ENCODE data around the gene EPOP.
"Not testable (repeated sequence)": the region's sequence is repeated elsewhere in the genome, so short reads cannot be mapped to it uniquely, and the experiment has no call there.

Gene EPOP

DNA sequence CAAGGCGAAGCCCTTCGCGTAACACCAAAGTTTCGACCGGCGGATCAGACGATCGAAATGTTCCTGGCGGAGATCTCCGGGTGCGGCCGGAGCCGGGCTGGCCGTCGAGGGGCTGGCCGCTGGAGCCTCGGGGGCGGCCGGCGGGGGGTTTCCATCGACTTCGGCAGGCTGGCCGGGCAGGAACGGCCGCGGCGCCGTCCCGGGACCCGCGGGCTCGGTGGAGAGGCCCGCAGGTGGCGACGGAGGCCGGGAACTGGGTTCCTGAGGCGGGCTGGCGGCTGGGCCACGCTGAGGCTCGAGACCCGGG is 1.1 kb downstream of the EPOP start:
- no peak for DNase-seq

DNA sequence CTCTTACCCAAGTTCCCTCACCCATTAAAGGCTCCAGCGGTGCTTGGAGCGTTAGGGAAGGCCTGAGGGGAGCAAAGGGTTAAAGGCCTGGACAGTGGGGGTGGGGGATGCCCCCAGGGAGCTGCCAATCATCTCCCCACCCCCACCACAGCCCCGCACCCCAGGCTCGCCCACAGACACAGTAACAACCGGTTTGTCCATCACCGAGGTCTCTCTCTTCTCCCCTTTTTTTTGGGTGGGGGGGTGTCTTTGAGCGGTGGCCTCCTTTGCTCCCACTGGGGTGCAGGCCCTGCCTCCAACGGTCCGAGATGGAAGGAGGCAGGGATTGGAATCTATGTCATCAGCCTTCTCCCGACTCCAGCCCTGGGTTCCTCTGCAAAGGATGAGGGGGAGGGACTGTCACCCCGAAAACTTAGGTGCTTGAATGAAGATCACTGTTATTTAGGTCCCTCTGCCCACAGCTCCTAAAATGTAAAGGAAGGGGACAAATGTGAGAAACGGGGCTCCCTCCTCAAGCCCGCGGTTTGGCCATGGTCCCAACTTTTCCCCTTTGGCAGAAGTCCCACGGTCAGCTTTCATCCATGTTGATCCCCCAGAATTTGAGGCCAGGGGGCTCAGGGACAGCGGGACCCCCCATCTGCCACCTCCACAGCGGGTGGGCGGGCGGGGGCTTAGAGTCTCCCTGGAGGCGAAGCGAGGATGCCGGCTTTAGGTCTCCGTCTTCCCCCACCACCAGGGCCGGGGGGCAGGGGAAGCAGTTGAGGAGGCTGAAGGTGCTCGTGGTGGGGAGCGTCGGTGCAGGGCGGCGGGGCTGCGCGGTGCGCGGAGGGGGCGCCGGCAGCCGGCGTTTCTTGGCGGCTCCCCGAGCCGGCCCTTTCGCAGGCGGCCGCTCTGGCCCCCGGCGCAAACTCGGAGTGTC is 1.7 kb downstream of the EPOP start:
- no peak for DNase-seq

DNA sequence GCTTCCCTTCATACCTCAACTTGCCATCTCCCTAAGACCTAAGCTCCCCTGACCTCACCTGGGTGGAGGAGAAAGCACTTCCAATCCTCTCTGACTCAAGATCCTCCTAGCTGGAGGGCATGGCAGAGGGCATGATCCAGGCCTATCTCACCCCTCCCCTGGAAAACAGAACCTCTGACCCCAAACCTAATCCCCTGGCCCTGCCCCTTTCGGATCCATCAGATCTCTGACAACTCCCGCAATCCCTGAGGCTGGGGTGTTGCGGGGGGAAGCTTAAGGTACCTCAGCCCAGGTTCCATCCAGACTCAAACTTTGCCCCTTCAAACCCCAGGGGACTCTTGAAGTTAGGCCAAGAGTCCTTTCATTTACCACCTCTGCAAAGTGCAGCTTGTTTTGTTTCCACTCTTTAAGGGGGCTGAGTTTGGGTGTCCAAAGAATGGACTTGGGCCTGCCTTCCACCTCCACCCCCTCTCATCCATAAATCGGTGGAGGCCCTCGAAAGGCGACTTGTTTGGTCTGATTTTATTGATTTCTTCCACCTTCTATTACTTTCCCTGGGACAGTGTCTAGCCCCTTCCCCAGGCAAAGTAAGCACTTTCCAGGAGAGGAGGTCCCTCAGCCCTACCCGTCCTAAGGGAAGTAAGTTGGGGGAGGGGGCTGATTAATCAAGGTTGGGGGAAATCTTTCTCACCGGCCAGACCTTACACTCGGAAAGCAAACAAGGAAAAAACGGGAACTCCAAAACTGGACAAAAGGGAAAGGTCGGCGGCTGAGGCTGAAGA is 2.6 kb downstream of the EPOP start:
- no peak for DNase-seq

DNA sequence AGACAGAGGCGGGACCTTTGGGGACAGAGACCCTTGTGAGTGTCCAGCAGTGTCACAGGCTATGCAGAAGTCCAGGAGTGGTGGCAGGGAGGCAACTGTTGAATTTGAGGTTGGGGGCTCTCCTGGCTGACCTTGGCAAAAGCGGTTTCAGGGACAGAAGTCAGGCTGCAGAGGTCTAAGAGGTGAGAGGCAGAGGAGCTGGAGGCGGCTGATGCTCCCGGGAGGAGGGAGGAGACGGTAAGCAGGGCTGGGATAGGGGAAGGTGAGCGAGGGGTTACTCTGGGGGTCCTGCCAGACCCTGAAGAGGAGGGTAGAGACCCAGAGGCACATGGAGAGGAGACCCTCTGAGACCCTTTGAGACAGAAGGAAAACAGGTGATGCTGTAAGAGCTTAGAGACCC is 5.2 kb downstream of the EPOP start:
- DNase-seq, result no peak

DNA sequence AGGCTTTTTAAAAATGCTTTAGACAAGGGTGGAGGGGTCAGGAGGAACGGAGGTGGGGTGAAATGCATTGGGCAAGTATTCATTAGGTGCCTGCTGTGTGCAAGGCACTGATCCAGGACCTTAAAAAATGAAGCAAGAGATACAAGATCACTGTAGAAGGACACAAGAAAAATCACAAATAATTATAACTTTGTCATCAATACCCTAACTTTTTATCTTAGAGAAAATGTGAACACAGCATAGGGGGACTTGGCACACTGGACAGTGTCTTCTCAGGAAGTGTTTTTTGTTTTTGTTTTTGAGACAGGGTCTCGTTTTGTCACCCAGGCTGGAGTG is 7.0 kb downstream of the EPOP start:
- no peak for DNase-seq

DNA sequence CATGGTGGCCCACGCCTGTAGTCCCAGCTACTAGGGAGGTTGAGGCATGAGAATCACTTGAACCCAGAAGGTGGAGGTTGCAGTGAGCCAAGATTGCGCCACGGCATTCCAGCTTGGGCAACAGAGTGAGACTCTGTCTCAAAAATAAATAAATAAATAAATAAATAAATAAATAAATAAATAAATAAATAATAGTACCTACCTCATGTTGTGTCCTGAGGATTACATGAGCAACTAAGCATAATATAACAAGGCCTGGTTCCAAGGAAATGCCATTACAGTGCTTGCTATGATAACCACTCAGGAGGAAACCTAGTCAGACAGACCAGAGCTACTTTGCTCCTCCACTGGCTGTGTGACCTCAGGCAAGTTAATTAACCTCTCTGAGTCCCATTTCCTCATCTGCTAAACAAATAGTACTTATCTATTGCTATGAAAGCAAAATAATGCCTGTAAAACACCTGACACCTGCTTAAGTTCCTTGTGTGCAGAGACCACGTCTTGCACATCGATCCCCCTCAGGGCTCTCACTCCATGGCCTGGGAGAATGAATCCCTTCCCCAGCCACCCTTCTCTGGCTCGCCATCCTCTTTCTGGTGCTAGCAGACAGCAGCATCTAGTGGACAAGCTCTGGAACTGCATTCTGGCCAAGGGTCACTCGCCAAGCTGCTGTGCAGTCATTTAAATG is 7.5 kb downstream of the EPOP start:
- DNase-seq, result peak; percentile 81

DNA sequence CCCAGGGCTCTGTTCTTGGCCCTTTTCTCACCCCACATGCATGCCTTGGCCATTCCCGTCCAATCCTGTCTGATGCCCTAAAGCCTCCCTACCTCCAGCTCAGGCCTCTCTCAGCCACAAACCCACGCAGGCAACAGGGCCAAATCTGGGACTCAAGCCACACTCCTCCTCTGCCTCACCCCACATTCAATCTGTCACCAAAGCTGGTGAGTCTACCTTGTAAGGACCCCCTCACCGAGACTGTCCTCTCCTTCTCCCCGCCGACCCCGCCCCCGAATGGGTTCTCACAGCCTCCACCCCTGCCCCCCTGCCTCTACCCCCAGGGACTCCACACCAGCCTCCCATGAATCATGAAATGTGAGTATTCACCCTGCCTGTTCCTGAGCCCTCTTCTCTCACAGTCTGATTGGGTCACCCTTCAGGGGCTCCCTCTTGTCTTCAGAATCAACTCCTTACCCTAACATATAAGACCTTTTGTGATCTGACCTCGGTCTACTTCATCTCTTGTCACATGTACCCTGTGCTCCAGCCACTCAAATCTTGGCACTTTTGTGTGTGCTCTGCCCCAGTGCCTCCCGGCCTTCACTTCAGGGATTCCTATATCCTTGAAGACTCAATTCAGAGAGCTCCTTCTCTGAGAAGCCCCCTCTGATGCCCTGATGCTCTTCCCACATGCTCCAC is 10.7 kb downstream of the EPOP start:
- no peak for DNase-seq

DNA sequence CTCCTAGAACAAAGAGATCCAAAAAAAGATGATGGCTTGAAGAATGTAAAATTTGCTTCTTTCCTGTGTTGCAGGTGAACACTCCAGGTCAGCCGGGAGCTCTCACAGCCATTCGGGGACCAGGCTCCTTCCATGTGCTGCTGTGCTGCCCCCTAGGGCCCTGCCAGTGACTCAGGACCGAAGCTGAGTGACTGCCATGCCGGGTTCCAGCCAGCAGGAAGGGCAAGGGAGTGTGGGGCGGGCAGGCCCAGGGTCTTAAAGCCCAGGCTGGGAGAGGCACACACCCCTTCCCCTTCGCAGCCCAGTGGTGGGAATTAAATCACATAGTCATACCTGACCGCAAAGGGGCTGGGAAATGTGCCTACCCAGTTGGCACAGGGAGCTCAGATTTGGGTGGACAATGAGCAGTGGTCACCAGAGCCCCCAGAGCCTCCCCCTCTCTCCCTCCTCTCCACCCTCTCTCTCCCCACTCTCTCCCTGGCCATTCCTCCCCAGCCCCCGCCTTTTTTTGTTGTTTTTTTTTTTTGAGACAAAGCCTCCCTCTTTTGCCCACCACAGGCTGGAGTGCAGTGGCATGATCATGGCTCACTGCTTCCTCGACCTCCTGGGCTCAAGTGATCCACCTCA is 11.5 kb downstream of the EPOP start:
- peak; percentile 89 for DNase-seq

DNA sequence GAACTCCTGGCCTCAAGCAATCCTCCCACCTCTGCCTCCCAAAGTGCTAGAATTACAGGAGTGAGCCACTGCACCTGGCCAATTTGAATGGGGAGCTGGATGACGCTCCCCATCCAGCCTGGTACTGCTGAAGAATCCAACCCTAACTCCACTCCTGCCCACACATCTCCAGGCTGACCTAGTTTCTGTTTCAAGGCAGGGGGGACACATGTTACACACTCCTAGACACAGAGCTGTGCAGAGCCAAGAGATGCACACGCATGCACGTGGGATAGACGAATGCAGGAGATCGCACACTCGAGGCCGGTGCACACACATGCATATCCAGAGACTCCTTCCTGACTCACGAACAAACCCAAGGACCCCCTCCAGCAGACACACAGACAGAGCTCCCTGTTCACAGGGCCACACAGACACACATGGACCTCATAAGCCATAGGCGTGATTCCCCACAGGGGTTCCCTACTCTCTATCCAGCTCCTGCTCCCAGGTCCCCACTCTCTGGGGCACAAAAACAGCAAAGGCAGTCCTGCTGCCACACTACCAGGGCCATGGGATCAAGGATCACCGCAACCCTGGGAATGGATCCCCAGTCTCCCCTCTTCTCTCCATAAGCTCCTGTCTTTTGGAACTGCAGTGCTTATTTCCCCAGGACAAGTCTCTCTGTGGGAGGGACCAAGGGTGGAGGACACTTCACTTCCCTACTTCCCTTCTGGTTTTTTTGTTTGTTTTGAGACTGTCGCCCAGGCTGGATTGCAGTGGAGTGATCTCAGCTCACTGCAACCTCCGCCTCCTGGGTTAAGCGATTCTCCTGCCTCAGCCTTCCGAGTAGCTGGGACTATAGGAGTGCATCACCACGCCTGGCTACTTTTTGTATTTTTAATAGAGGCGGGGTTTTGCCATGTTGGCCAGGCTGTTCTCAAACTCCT is 14.4 kb downstream of the EPOP start:
- no peak for DNase-seq

DNA sequence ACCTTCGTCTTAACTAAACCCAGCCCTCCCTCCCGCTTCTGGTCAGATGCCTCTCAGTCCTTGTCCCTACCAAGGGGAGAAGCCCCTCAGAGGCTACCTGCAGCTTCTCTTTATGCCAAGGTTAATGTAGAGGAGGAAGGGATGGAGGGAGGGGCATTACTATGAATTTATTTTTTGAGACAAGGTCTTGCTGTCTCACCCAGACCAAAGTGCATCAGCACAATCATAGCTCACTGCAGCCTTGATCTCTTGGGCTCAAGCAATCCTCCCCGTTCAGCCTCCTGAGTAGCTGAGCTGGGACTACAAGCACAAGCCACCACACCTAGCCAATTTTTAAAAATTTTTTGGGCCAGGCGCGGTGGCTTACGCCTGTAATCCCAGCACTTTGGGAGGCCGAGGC is 15.3 kb downstream of the EPOP start:
- DNase-seq, result no peak

DNA sequence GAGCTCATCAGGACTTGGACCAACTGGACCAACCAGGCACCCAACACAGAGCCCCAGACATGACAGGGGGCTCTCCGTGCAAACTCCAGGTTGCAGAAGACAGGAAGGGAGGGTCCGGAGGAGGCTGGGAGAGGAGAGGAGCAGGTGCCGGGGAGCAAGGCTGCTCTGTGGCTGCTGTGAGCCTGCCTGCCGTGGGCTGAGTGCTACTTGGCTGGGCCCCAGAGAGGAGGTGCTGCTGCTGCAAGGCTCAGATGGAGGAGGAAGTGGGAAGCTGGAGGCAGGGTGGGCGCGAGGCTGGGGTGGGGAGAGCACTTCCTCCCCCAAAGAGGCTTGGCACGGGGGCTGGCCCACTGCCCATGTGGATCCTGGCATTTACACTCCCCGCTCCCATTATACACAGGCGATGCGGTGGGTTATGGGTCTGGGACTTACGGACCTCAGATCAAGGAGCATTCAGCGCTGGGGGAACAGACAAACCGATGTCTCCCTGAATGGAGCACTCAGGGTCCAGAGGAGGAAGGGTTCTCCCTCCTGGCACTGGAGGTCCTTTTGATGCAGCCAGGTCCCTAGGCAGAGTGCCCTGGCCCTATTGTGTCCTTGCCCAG is 15.9 kb downstream of the EPOP start:
- no peak for DNase-seq

DNA sequence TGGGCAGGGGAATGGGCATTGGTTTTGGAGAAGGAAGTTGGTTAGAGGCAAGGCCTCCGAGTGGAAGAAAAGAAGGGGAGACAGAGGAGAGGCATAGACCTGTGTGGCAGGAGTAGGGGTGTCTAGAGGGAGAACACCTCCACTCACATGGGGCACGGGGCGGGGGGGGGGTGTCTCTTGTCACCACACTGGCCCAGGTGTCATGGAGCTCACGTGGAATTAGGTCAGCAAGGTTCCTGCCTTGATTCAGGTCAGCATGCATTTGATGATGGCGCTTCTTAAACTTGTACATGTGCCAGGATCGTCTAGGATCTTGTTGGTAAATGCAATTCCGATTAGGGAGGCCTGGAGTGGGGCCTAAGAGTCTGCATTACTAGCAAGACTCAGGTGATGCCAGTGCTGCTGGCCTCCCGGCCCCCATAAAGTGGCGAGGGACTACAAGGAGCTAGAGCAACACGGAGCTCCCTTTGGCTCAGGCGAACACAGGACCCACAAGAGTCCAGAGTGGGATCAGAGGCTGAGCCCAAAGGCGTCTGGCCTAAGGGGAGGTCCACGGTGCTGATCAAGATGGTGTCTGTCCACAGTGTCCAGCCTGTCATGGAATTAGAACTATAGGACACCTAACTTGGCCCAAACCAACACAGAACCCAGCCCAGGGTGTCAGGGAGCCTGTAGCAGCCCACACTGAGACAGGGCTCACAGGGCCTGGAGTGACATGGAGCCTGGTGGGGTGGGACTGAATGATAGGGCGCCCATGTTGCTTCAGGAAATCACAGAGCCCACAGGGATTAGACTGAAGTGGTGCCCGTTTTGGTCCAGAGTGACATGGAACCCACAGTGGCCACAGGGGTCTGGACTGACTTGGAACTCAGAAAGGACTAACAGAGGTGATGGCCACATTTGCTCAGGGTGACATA is 16.7 kb downstream of the EPOP start:
- DNase-seq, result no peak

DNA sequence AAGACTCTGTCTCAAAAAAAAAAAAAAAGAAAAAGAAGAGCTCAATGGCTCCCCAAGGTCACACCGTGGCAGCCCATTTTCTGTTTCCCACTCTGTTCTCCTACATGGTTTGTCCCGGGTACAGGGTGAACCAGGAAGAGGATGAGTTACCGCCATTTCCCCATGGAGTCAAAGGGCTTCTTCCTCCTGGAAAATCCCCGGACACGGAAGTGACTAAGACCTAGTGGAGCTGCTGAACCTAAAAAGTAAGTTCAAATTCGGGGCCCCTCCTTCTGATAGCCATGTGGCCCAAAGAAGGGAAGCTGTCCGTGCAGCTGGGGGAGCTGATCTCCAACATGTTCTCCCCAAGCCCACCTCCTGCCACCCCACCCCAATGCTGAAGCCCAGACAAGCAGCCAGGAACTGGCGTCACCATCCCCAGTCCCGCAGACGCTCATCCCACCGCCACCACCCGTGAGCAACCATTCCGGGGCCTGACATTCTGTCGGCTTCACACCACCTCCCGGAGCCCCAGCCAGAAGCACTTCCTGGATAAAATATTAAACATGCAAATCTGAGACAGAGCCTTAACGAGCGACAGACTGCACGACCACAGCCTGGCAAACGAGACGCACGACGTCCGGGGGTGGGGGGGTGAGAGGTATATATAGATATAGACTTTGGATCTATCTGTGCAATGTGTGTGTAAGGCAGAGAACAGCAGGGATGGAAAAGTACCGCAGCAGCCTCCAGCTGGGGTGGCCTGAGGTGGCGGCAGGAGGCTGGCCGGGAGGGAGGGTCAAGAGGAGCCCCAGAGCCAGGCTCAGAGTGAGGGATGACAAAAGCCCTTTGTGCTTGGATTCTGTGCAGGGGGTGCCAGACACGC is 17.6 kb downstream of the EPOP start:
- DNase-seq, result no peak

DNA sequence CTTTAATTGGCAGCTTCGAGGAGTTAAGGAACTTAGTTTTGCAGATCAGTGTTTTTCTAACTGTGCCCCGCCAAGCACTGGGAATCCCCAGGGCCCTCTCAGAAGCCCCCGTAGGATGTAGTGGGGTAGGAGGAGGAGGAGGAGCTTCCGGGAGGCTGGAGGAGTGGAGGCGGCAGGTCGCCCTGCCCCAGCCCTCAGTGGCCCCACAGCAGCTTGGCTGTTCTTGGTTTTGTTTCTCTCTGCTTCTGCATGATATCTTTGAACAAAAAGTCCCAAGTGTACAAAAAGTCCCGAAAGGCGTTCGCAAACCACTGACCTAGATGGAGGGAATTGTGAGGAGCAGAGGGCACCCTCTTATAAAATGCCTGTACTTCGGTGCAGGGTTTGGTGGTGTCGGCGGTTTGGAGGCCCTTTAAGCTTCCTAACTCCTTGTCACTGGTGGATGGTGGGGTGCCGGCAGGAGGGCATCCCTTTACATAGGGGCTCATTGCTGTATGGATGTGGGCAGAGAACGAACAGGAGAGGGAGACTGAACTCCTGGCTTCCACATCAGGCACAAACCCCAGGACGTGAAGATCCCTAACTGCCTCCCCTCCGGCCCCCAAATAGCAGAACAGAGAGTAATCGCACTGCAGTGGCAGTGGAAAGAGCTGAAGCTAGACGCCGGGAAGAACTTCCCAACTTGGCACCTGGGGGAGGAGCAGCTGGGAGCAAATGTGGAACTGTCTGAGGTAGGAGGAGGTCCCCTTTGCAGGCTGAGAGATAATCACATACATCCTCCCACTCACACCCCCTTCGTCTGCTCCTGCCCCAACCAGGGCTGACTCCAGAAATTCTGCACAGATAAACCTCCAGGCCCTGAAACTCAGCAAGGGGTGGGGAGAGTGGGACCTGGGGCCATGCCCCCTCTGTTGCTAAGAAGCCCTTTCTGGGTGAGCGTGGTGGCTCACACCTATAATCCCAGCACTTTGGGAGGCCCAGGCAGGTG is 20.1 kb downstream of the EPOP start:
- no peak for DNase-seq

DNA sequence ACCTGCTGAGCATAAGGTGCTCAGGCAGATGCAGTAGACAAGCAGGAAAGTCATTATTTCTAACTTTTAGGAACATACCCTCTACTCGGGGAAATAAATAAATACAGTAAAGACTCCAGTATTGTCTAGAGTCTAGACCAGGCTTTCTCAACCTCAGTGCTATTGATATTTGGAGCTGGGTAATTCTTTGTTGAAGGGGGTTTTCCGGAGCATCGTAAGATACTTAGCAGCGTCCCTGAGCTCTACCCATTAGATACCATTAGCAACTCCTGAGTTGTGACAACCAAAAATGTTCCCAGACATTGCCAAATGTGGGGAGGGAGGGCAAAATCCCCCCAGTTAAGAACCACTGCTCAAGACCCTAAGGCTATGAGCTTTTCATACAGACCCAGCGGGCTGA is 21.1 kb downstream of the EPOP start:
- no peak for DNase-seq

DNA sequence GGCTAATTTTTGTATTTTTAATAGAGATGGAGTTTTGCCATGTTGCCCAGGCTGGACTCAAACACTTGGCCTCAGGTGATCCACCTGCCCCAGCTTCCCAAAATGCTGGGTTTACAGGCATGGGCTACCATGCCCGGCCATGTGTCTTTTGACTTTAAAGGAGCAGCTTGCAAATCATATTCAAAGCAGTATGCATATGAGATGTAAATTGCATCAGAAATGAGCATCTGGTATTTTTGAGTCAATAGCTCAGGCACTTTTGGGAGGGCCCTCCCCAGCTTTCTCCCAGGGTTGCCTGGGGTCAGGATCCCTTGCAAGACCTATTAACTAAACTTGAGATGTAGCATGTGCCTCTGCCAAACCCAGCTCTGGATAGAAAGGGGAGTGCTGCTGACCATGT is 21.5 kb downstream of the EPOP start:
- DNase-seq, result no peak

DNA sequence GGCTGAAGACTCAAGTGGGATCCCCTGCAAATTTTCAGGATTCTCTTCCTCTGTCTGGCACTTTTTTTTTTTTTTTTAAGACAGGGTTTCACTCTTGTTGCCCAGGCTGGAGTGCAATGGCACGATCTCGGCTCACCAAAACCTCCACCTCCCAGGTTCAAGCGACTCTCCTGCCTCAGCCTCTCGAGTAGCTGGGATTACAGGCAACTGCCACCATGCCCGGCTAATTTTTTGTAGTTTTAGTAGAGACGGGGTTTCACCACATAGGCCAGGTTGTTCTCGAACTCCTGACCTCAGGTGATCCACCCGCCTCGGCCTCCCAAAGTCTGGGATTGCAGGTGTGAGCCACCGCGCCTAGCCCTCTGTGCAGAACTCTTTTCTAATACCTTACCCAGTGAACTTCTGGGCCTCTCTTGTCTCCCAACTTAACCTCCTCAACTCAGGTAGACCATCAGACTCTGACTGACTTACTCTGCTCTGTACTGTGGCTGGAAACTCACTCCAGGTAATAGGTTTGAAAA is 24.0 kb downstream of the EPOP start:
- DNase-seq, result not testable (repeated sequence)

DNA sequence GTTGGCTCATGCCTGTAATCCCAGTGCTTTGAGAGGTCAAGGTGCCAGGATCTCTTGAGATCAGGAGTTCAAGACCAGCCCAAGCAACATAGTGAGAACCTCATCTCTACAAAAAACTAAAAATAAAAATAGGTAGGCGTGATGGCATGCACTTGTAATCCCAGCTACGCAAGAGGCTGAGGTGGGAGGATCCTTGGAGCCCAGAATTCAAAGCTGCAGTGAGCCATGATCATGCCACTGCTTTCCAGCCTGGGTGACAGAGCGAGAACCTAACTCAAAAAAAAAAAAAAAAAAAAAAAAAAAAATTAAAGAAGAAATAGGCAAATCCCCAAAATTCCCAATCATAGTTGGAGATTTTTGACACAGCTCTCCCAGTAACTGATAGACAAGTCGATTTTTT is 36.8 kb downstream of the EPOP start:
- DNase-seq, result no peak
